OCI-LY1 (cell line): ENCODE data around the gene TSSK3.

Experiments used
- CTCF ChIP-seq: fragments of 200-600 bp; sonication (generic), shearing (Covaris generic); IDR thresholded peaks from 2 replicates; pipeline ENCODE4 v1.5.1; 2017; ENCODE audit warnings: mild to moderate bottlenecking, antibody characterized with exemption, low read length, moderate library complexity, mixed read lengths
- EZH2 ChIP-seq: fragments of 200-600 bp; sonication (generic), shearing (Covaris generic); IDR thresholded peaks from 2 replicates; pipeline ENCODE4 v1.8.0; 2017; ENCODE audit warnings: borderline replicate concordance, mixed run types, mild to moderate bottlenecking, antibody characterized with exemption, low read length, moderate library complexity, mixed read lengths

- TF ChIP-seq CTCF (no peak), EZH2 (no peak)
These were observed 32.3 kb upstream of the TSSK3 start for GRCh38 chr1:32329931-32330466.
